Thyroid gland (tissue), 4 donors: ENCODE data around the gene RRP12. TPM values are rescaled to one million over a fixed set of nuclear protein-coding genes. Genes with fewer than 3 reads are reported as not detected.

Experiments
- DNase-seq, 2 donors: peaks; one replicate each; pipeline ENCODE4 v3.0.0-alpha.2; 2019
- H3K27ac ChIP-seq, 3 donors: fragments of 200-600 bp; sonication (generic); 1 replicate in 2 of 3; 2 replicates in 1 of 3; pipeline ENCODE4 v1.5.1; 2016 to 2019; ENCODE audit warnings: mild to moderate bottlenecking in 1 of 3, moderate library complexity in 1 of 3
- H3K27me3 ChIP-seq: fragments of 200-600 bp; sonication (generic); one replicate; pipeline ENCODE4 v1.5.1; 2019
- H3K36me3 ChIP-seq, 2 donors: fragments of 200-600 bp; sonication (generic); one replicate each; pipeline ENCODE4 v1.5.1; 2016 to 2019
- H3K4me1 ChIP-seq, 2 donors: fragments of 200-600 bp; sonication (generic); one replicate each; pipeline ENCODE4 v1.5.1; 2017 to 2019
- H3K4me3 ChIP-seq, 3 donors: fragments of 200-600 bp; sonication (generic); replicated peaks in 1 of 3; 1 replicate in 2 of 3; 2 replicates in 1 of 3; pipeline ENCODE4 v1.5.1; 2016; ENCODE audit warnings: mild to moderate bottlenecking in 1 of 3
- H3K9me3 ChIP-seq: fragments of 200-600 bp; sonication (generic); one replicate; pipeline ENCODE4 v1.5.1; 2017
- POLR2A ChIP-seq, 2 donors: fragments of 450-650 bp; IDR thresholded peaks; one replicate each; pipeline ENCODE4 v1.6.1; 2017; ENCODE audit warnings: antibody characterized with exemption in 2 of 2, mild to moderate bottlenecking in 2 of 2, moderate library complexity in 1 of 2
- WGBS, 2 donors: methylation state at CpG; one replicate each; pipeline ENCODE4 v1.1.5; 2017; 5-methylcytosine and 5-hydroxymethylcytosine counted together
- intact Hi-C: fragments of 100-400 bp; cut with DNase I; formaldehyde crosslinking; loops from one replicate; pipeline ENCODE4 v1.15.1; 2023
- total RNA-seq, 4 donors: library from RNA; depleted of rRNA; stranded (reverse); fragments of >200 nt; gene quantifications; one replicate each; pipeline ENCODE4 v1.2.3, GENCODE V29; 2016
- TF ChIP-seq, protein P1 (sequence below), 6 experiments: fragments of 200-600 bp in 3 of 6; fragments of 450-650 bp in 3 of 6; sonication (generic) in 3 of 6; IDR thresholded peaks; one replicate each; pipeline ENCODE4 v1.5.1; 2016 to 2019; ENCODE audit warnings: antibody characterized with exemption in 6 of 6, mild to moderate bottlenecking in 2 of 6, inconsistent platforms in 1 of 6, moderate library complexity in 1 of 6

RRP12 gene
- total RNA-seq, 4 donors from 2014 or later, result 8.3 to 27.4 (median 15.0) TPM

DNA sequence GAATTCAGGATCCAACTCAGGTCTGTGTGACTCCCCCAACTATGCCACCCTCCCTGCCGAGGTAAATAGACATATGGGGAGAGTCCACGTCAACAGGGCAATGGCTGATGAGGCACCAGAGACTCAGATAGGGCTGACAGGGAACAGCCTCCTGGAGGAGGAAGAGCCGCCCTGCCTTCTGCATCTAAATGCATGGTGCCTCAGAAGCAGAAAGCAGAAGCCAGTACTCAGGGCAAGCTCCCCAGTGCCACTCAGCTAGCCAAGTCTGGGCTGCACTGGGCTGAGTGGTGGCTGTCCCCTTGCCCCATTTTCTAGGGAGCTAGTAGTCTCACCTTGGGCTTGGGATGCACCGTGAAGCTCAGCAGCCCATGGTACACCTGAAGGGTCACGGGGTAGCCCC lies 11.0 kb downstream of the RRP12 start:
- Histone ChIP-seq H3K4me3 (no peak overlapping the region), H3K9me3 (no peaks in the 10 kb centered on the region), H3K27me3 (no peaks in the 10 kb centered on the region), H3K4me1 (no peaks in the 10 kb centered on the region), H3K27ac (no peak overlapping the region), H3K36me3 (peaks cover 4 to 41% of the 10 kb centered on the region in 2 donors)
- intact Hi-C loops, result no loop called here
- WGBS, 2 donors, result 91 to 100% methylated on average over 2 to 4 of the region's 5 CpGs
- no peak for TF ChIP-seq POLR2A (IDR thresholded peaks at IDR 0.05)
- TF ChIP-seq, protein P1, sequence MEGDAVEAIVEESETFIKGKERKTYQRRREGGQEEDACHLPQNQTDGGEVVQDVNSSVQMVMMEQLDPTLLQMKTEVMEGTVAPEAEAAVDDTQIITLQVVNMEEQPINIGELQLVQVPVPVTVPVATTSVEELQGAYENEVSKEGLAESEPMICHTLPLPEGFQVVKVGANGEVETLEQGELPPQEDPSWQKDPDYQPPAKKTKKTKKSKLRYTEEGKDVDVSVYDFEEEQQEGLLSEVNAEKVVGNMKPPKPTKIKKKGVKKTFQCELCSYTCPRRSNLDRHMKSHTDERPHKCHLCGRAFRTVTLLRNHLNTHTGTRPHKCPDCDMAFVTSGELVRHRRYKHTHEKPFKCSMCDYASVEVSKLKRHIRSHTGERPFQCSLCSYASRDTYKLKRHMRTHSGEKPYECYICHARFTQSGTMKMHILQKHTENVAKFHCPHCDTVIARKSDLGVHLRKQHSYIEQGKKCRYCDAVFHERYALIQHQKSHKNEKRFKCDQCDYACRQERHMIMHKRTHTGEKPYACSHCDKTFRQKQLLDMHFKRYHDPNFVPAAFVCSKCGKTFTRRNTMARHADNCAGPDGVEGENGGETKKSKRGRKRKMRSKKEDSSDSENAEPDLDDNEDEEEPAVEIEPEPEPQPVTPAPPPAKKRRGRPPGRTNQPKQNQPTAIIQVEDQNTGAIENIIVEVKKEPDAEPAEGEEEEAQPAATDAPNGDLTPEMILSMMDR (IDR thresholded peaks at IDR 0.05), result no peak
- no peak for DNase-seq

DNA sequence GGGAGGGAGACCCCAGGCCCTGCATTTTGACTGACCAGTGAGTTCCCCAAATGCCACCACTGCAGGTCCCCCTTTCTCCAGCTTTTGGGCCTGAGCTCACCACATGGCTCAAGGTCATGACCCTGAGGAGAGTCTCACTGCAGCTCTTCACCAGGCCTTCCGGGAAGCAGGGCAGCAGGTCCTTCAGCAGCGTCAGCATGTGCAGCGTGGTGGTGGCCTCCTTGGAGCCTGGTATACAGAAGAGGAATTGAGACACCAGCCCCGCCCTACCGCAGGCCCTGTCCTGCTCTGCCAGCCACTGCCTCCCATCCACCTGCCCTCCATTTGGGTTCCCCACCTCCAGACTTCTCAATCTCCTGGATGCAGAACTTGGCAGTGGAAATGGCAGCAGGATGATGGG lies 13.0 kb downstream of the RRP12 start:
- Histone ChIP-seq H3K27me3 (no peaks in the 10 kb centered on the region), H3K27ac (no peak overlapping the region), H3K4me1 (no peaks in the 10 kb centered on the region), H3K4me3 (no peak overlapping the region), H3K36me3 (peaks cover 4 to 36% of the 10 kb centered on the region in 2 donors), H3K9me3 (no peaks in the 10 kb centered on the region)
- TF ChIP-seq, protein P1 (IDR thresholded peaks at IDR 0.05), result no peak
- no peak for TF ChIP-seq POLR2A (IDR thresholded peaks at IDR 0.05)
- intact Hi-C loops, result no loop called here
- DNase-seq, result no peak
- 87 to 95% methylated on average over 3 to 5 of the region's 5 CpGs for WGBS, 2 donors

DNA sequence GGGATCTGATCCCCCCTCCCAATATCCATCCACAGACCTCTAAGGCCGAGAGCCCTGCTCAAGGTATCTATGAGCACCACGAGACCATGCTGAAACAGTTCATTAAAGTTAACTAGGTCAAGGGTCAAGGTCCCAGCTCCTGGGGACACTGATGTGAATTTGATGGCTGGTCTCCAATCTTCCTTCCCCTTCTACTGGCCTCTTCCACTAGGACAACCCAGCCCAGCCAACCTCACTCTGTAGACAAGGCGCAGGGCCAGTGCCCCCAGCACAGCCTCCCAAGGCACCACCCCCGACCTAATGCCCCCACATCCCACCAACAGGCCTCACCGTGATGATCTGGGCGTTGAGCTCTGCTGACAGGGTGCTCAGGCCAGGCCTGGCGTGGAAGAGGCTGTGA lies 15.6 kb downstream of the RRP12 start:
- Histone ChIP-seq H3K27me3 (no peaks in the 10 kb centered on the region), H3K4me1 (no peaks in the 10 kb centered on the region), H3K4me3 (no peak overlapping the region), H3K27ac (no peak overlapping the region), H3K36me3 (peaks cover 4 to 27% of the 10 kb centered on the region in 2 donors), H3K9me3 (no peaks in the 10 kb centered on the region)
- intact Hi-C loops, result no loop called here
- DNase-seq, result no peak
- WGBS, 2 donors, result 90 to 96% methylated on average over 3 to 6 of the region's 7 CpGs
- TF ChIP-seq, protein P1 (IDR thresholded peaks at IDR 0.05), result no peak
- no peak for TF ChIP-seq POLR2A (IDR thresholded peaks at IDR 0.05)

DNA sequence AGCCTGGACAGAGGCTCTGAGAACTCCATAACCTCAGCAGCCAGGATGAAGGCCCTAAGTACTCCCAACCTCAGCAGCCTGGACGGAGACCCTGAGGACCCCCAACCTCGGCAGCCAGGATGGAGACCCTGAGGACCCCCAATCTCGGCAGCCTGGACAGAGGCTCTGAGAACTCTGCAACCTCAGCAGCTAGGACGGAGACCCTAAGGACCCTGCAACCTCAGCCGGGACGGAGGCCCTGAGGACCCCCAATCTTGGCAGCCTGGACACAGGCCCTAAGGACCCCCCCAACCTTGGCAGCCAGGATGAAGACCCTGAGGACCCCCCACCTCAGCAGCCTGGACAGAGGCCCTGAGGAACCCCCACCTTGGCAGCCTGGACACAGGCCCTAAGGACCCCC lies 16.5 kb downstream of the RRP12 start:
- no peaks in the 10 kb centered on the region for H3K9me3 ChIP-seq
- H3K4me1 ChIP-seq, result no peaks in the 10 kb centered on the region
- intact Hi-C loops, result no loop called here
- no peak overlapping the region for H3K27ac ChIP-seq
- H3K36me3 ChIP-seq, result peaks cover 4 to 18% of the 10 kb centered on the region in 2 donors
- no peak for DNase-seq
- no peaks in the 10 kb centered on the region for H3K27me3 ChIP-seq
- TF ChIP-seq POLR2A (IDR thresholded peaks at IDR 0.05), result no peak
- TF ChIP-seq, protein P1 (IDR thresholded peaks at IDR 0.05), result no peak
- 67 to 85% methylated on average over 1 to 3 of the region's 6 CpGs for WGBS, 2 donors
- H3K4me3 ChIP-seq, result no peak overlapping the region

DNA sequence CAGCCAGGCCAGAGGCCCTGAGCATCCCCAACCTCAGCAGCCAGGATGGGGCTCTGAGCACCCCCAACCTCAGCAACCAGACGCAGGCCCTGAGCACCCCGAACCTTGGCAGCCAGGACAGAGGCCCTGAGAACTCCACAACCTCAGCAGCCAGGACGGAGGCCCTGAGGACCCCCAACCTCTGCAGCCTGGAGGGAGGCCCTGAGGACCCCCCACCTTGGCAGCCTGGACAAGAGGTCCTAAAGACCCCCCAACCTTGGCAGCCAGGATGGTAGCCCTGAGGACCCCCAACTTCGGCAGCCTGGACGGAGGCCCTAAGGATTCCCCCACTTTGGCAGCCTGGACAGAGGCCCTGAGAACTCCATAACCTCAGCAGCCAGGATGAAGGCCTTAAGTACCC lies 17.0 kb downstream of the RRP12 start:
- TF ChIP-seq POLR2A (IDR thresholded peaks at IDR 0.05), result no peak
- TF ChIP-seq, protein P1 (IDR thresholded peaks at IDR 0.05), result no peak
- Histone ChIP-seq H3K27me3 (no peaks in the 10 kb centered on the region), H3K4me1 (no peaks in the 10 kb centered on the region), H3K27ac (no peak overlapping the region), H3K9me3 (no peaks in the 10 kb centered on the region), H3K36me3 (peaks cover under 1 to 16% of the 10 kb centered on the region in 2 donors), H3K4me3 (no peak overlapping the region)
- intact Hi-C loops, result no loop called here
- 100% methylated on average over 1 of the region's 5 CpGs; no CpG with 5 or more reads in 1 of the 2 donors for WGBS, 2 donors
- DNase-seq, result no peak
